Neural progenitor cell (in vitro differentiated cells): ENCODE measurements around the gene PLSCR1.

Source experiments
- CTCF ChIP-seq: fragments of 200-600 bp; sonication (generic); IDR thresholded peaks from 2 replicates; pipeline ENCODE4 v1.5.1; 2017; ENCODE audit warnings: antibody characterized with exemption, mild to moderate bottlenecking
- EZH2 ChIP-seq: fragments of 200-600 bp; sonication (generic); IDR thresholded peaks from 2 replicates; pipeline ENCODE4 v1.6.1; 2017; ENCODE audit warnings: antibody characterized with exemption, mild to moderate bottlenecking, moderate library complexity

DNA sequence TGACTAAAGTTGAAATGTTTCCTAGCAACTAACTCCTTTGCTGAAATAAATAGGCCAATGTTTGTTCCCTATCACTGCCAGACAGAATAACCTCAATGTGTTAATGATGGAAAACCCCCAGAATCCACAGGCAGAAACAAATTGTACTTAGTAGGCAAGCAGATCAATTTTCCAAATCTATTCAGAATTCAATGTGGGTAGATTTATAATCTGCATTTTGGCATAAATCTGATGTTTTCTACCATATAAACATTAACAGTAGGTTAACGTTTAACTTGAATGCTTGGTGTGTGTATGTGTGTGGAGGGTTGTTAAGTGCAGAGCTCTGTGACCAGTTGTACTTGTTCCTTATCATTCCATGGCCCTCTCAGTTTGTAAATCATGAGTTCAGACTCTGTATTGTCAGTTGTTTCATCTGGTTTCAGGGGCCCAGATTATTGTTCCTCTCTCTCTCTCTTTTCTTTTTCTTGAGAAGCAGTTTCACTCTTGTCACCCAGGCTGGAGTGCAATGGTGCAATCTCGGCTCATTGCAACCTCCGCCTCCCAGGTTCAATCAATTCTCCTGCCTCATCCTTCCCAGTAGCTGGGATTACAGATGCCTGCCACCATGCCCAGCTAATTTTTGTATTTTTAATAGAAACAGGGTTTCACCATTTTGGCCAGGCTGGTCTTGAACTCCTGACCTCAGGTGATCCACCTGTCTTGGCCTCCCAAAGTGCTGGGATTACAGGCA, 32.8 kb downstream of the PLSCR1 start:
- TF ChIP-seq CTCF (no peak), EZH2 (no peak)
